H9 (cell line): Measurements from ENCODE around the gene TSPAN3. TPM values are rescaled to one million over a fixed set of nuclear protein-coding genes. Genes with fewer than 3 reads are reported as not detected.

Experiments used
- DNase-seq: peaks from one replicate; pipeline ENCODE4 v3.0.0-alpha.2; 2017
- H2AFZ ChIP-seq: one replicate; pipeline ENCODE4 v1.6.1; 2013; ENCODE audit warnings: mild to moderate bottlenecking, low read length, control low read depth, moderate library complexity
- H2AK5ac ChIP-seq: 2 replicates; pipeline ENCODE4 v1.6.1; 2013; ENCODE audit warnings: low read length, control low read depth, mixed read lengths; ENCODE audit not compliant: insufficient read length
- H2BK120ac ChIP-seq: one replicate; pipeline ENCODE4 v1.6.1; 2013; ENCODE audit warnings: low read depth, mild to moderate bottlenecking, low read length, control low read depth, inconsistent platforms; ENCODE audit not compliant: poor library complexity, severe bottlenecking
- H2BK12ac ChIP-seq: 2 replicates; pipeline ENCODE4 v1.6.1; 2013; ENCODE audit warnings: low read length, control low read depth, mixed read lengths, low read depth; ENCODE audit not compliant: insufficient read length
- H2BK15ac ChIP-seq: 2 replicates; pipeline ENCODE4 v1.6.1; 2013; ENCODE audit warnings: low read depth, low read length, control low read depth
- H2BK20ac ChIP-seq: one replicate; pipeline ENCODE4 v1.6.1; 2013; ENCODE audit warnings: low read depth, mild to moderate bottlenecking, low read length, control low read depth, inconsistent platforms; ENCODE audit not compliant: poor library complexity, severe bottlenecking
- H2BK5ac ChIP-seq: 2 replicates; pipeline ENCODE4 v1.6.1; 2013; ENCODE audit warnings: low read length, control low read depth, mixed read lengths; ENCODE audit not compliant: insufficient read length
- H3K14ac ChIP-seq: 2 replicates; pipeline ENCODE4 v1.6.1; 2013; ENCODE audit warnings: low read length, control low read depth; ENCODE audit not compliant: insufficient read depth
- H3K18ac ChIP-seq: 2 replicates; pipeline ENCODE4 v1.6.1; 2013; ENCODE audit warnings: low read depth, mild to moderate bottlenecking, mixed read lengths, low read length, control low read depth; ENCODE audit not compliant: insufficient read length
- H3K23ac ChIP-seq: 2 replicates; pipeline ENCODE4 v1.6.1; 2013; ENCODE audit warnings: low read length, control low read depth, mixed read lengths, low read depth; ENCODE audit not compliant: insufficient read length
- H3K23me2 ChIP-seq: 2 replicates; pipeline ENCODE4 v1.6.1; 2013; ENCODE audit warnings: low read depth, mild to moderate bottlenecking, mixed read lengths, low read length, control low read depth; ENCODE audit not compliant: insufficient read length, poor library complexity, severe bottlenecking
- H3K27ac ChIP-seq: 2 replicates; pipeline ENCODE4 v1.5.1; 2013; ENCODE audit warnings: low read length, control low read depth, mixed read lengths, low read depth; ENCODE audit not compliant: insufficient read length
- H3K27me3 ChIP-seq: 2 replicates; pipeline ENCODE4 v1.6.1; 2013; ENCODE audit warnings: low read length, control low read depth, inconsistent platforms; ENCODE audit not compliant: insufficient read depth
- H3K4ac ChIP-seq: 2 replicates; pipeline ENCODE4 v1.6.1; 2013; ENCODE audit warnings: low read depth, mild to moderate bottlenecking, control low read depth, inconsistent platforms, low read length, moderate library complexity
- H3K4me1 ChIP-seq: 2 replicates; pipeline ENCODE4 v1.6.1; 2013; ENCODE audit warnings: low read length, control low read depth, inconsistent platforms; ENCODE audit not compliant: insufficient read depth
- H3K4me2 ChIP-seq: 2 replicates; pipeline ENCODE4 v1.6.1; 2013; ENCODE audit warnings: low read length, control low read depth, mixed read lengths; ENCODE audit not compliant: insufficient read length, insufficient read depth
- H3K56ac ChIP-seq: 2 replicates; pipeline ENCODE4 v1.6.1; 2013; ENCODE audit warnings: low read depth, mild to moderate bottlenecking, mixed read lengths, low read length, control low read depth; ENCODE audit not compliant: insufficient read length
- H3K79me1 ChIP-seq: 2 replicates; pipeline ENCODE4 v1.6.1; 2013; ENCODE audit warnings: low read depth, mild to moderate bottlenecking, moderate library complexity, low read length, control low read depth, inconsistent platforms; ENCODE audit not compliant: insufficient read depth, poor library complexity, severe bottlenecking
- H3K79me2 ChIP-seq: 2 replicates; pipeline ENCODE4 v1.6.1; 2013; ENCODE audit warnings: low read length, control low read depth, inconsistent platforms; ENCODE audit not compliant: insufficient read depth
- H3K9ac ChIP-seq: 2 replicates; pipeline ENCODE4 v1.6.1; 2013; ENCODE audit warnings: low read length, control low read depth, mixed read lengths; ENCODE audit not compliant: insufficient read length; ENCODE audit errors: extremely low read depth
- H3K9me3 ChIP-seq: one replicate; pipeline ENCODE4 v1.6.1; 2013; ENCODE audit warnings: low read depth, low read length, inconsistent platforms; ENCODE audit not compliant: control insufficient read depth
- H3T11ph ChIP-seq: one replicate; pipeline ENCODE4 v1.6.1; 2013; ENCODE audit warnings: mild to moderate bottlenecking, low read length, control low read depth, inconsistent platforms
- H4K20me1 ChIP-seq: one replicate; pipeline ENCODE4 v1.6.1; 2013; ENCODE audit not compliant: control insufficient read depth, insufficient read length, insufficient read depth
- H4K5ac ChIP-seq: 2 replicates; pipeline ENCODE4 v1.6.1; 2013; ENCODE audit warnings: low read depth, mild to moderate bottlenecking, mixed read lengths, low read length, control low read depth; ENCODE audit not compliant: insufficient read length
- H4K8ac ChIP-seq: replicated peaks from 2 replicates; pipeline ENCODE4 v1.6.1; 2013; ENCODE audit warnings: low read length, control low read depth, mixed read lengths, low read depth; ENCODE audit not compliant: insufficient read length
- H4K91ac ChIP-seq: 2 replicates; pipeline ENCODE4 v1.6.1; 2013; ENCODE audit warnings: low read depth, mild to moderate bottlenecking, moderate library complexity, mixed read lengths, low read length, control low read depth; ENCODE audit not compliant: insufficient read length
- H3K27ac Mint-ChIP-seq, 3 experiments: 2 replicates in 2 of 3; 3 replicates in 1 of 3; pipeline ENCODE4 v1.8.0; 2020 to 2021; ENCODE audit warnings: mixed read lengths in 3 of 3, mild to moderate bottlenecking in 1 of 3, moderate library complexity in 1 of 3
- H3K27me3 Mint-ChIP-seq: 2 replicates; pipeline ENCODE4 v1.8.0; 2021; ENCODE audit warnings: low read depth, mild to moderate bottlenecking, moderate library complexity, mixed read lengths
- H3K36me3 Mint-ChIP-seq, 3 experiments: 2 replicates in 2 of 3; 3 replicates in 1 of 3; pipeline ENCODE4 v1.8.0; 2020 to 2021; ENCODE audit warnings: low read depth in 3 of 3, mixed read lengths in 3 of 3; ENCODE audit not compliant: insufficient read depth in 1 of 3
- H3K4me1 Mint-ChIP-seq, 2 experiments: 2 replicates each; pipeline ENCODE4 v1.8.0; 2020; ENCODE audit warnings: mixed read lengths in 2 of 2
- H3K4me3 Mint-ChIP-seq, 2 experiments: 2 replicates in 1 of 2; 3 replicates in 1 of 2; pipeline ENCODE4 v1.8.0; 2020 to 2021; ENCODE audit warnings: mild to moderate bottlenecking in 2 of 2, mixed read lengths in 2 of 2, moderate library complexity in 1 of 2
- H3K9me3 Mint-ChIP-seq, 2 experiments: 2 replicates in 1 of 2; 3 replicates in 1 of 2; pipeline ENCODE4 v1.8.0; 2020; ENCODE audit warnings: mild to moderate bottlenecking in 2 of 2, mixed read lengths in 2 of 2, moderate library complexity in 1 of 2
- CTCF ChIP-seq: fragments of 200-600 bp; sonication (generic); conservative IDR thresholded peaks from 3 replicates; pipeline ENCODE4 v1.8.0; 2021; ENCODE audit warnings: antibody characterized with exemption, mild to moderate bottlenecking
- WGBS: extraction: QIAGEN DNeasy Blood & Tissue Kit; methylation state at CpG from one replicate; pipeline ENCODE4 v1.1.7; 2013; ENCODE audit warnings: missing lambda C conversion rate, low lambda C conversion rate, mixed read lengths; ENCODE audit not compliant: insufficient read length; ENCODE audit errors: extremely low coverage; 5-methylcytosine and 5-hydroxymethylcytosine counted together
- total RNA-seq: library from RNA; stranded (reverse); gene quantifications from 2 replicates; pipeline ENCODE4 v1.2.1, GENCODE V29; 2021

Gene TSPAN3
- total RNA-seq, 1 experiment from 2014 or later, result 117 TPM

- Mint-ChIP-seq H3K36me3 (no peaks in the 10 kb centered on the region), H3K27ac (no peak overlapping the region), H3K27me3 (peaks cover 3% of the 10 kb centered on the region; the same call in 1 of the 2 replicates), H3K4me1 (peaks cover 0 to 3% of the 10 kb centered on the region in 2 experiments; a peak in 1 of 4 replicates), H3K9me3 (no peaks in the 10 kb centered on the region), H3K4me3 (no peak overlapping the region)
- no peak for TF ChIP-seq CTCF
- H3K56ac ChIP-seq, result no peak overlapping the region
- H3K4me2 ChIP-seq, result no peak overlapping the region
- no peak overlapping the region for H2BK5ac ChIP-seq
- H3K27ac ChIP-seq, result no peak overlapping the region
- H2BK120ac ChIP-seq, result no peak overlapping the region
- H3K79me1 ChIP-seq, result no peaks in the 10 kb centered on the region
- H3K79me2 ChIP-seq, result no peaks in the 10 kb centered on the region
- no peaks in the 10 kb centered on the region for H3K9me3 ChIP-seq
- H4K8ac ChIP-seq, result no peak overlapping the region
- H4K91ac ChIP-seq, result no peak overlapping the region
- H2BK12ac ChIP-seq, result no peak overlapping the region
- H3K14ac ChIP-seq, result no peak overlapping the region
- H3K27me3 ChIP-seq, result no peaks in the 10 kb centered on the region
- no peak overlapping the region for H2BK15ac ChIP-seq
- H3K23ac ChIP-seq, result no peak overlapping the region
- H2BK20ac ChIP-seq, result no peak overlapping the region
- H3K4ac ChIP-seq, result no peak overlapping the region
- H3K9ac ChIP-seq, result no peak overlapping the region
- H4K5ac ChIP-seq, result no peak overlapping the region
- no peaks in the 10 kb centered on the region for H4K20me1 ChIP-seq
- no peak overlapping the region for H2AFZ ChIP-seq
- no CpG with 5 or more reads among the region's 2 CpGs for WGBS
- no peak overlapping the region for H2AK5ac ChIP-seq
- H3K23me2 ChIP-seq, result no peaks in the 10 kb centered on the region
- DNase-seq, result no peak
- no peak overlapping the region for H3T11ph ChIP-seq
- no peak overlapping the region for H3K18ac ChIP-seq
- no peaks in the 10 kb centered on the region for H3K4me1 ChIP-seq
Measured at GRCh38 chr15:77091097-77091496, 20.2 kb upstream of the TSPAN3 start.
